Measurements from ENCODE around the gene MELTF.

The MELTF gene

DNA sequence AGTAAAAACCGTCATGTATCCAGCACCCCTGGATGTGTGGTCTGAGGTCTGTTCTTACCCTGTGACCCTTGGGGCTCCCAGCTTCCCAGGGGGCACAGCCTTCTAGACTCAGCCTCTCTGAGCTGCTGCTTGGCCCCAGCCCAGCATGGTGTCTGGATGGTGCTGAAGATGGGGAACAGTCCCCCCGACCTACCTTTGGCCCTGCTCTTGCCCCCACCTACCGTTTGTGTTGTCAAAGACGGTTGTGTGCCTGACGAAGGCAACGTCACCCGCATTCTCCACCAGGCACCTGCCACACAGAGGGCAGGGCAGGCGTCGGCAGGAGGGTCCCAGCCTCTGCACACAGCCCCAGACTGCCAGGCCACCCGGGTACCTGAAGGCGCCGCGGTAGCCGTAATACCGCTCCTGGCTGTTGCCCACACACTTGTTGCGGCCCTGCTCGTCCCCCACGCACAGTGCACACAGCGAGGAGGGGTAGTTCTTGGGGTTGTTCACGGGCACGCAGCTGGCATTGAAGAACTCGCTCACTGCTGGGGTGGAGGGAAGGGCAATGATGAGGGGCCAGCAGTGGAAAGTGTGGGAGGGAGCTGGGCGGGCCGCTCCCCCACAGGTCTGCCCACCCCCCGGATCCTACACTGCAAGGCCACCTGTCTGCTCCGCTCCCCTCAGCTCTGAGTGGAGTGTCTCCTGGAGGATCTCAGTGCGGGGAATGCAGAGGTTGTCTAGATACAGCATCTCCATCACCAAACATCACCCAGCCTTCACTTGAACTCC, 21.0 kb downstream of the MELTF start:
- no peak for DNase-seq

- DNase-seq: no peak
Observed at GRCh38 chr3:197007953-197008352, 21.7 kb downstream of the MELTF start.

DNA sequence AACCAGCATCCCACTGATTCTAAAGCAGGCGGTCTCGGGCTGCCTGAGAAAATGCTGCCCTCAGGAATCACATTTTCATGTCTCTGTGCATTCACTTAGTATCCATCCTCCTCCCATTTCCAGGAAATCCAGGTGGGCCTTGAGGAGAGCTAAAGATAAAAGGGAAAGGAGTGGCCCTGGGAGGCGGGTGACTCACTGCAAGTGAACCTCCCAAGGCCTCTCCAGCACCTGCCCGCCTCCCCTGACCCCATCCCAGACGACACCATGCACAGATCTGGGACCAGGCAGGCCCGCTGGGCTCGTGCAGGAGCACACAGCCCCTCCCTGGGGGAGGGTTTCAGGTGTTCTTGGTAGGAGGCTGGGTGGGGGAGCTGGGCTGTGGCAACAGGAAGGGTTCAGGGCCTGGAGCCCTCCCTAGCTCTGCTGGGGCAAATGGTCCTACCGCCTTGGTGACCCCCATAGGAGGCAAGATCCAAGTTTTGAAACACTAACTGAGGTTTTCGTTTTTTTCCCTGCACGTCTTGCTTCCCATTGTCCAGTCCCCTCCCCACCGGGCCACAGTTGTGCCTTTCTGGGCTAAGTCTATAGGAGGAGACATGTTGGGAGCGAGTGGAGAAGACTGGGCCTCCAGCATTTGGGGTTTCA, 22.2 kb downstream of the MELTF start:
- DNase-seq: no peak

- DNase-seq: no peak
Observed at GRCh38 chr3:197006860-197007259, 22.8 kb downstream of the MELTF start.

- no peak for DNase-seq
Observed at GRCh38 chr3:197006446-197006845, 23.2 kb downstream of the MELTF start.

- no peak for DNase-seq
Observed at GRCh38 chr3:197003461-197004385, 25.9 kb downstream of the MELTF start.

GRCh38 chr3:197002701-197003454, 26.7 kb downstream of the MELTF start:
- no peak for DNase-seq

DNA sequence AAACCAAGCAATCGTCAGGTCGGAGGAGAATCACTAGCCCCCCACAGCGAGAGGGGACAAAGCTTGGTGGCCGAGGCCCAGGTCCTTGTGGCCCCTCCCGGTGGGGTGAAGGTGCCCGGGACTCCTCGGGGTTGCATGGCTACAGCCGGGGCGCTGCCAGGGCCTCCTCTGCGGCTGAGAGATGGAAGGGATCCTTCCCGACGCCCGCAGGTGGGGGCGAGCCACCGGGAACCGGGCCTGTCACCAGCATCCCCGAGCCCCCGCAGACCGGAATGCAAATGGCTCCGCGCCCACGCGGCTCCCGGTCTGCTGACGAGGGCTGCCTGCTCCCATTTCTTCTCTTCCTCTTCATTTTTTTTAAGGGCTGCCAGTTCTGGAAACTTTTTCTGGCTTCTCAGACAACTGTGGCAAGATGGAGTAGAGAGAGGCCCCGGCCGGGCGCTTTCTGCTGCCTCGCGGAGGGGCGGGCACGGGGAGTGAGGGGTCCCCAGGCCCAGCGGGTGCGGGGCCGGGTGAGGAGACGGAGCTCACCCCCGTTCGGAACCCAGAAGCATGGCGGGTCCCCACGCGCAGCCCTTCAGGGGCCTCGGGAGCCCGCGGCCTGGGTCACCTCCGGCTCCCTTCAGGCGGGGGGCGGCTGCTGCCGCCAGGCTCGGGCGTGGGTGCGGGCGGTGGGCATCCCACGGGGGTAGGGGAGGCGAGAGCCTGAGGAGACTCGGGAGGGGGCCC, 27.5 kb downstream of the MELTF start:
- no peak for DNase-seq

DNA sequence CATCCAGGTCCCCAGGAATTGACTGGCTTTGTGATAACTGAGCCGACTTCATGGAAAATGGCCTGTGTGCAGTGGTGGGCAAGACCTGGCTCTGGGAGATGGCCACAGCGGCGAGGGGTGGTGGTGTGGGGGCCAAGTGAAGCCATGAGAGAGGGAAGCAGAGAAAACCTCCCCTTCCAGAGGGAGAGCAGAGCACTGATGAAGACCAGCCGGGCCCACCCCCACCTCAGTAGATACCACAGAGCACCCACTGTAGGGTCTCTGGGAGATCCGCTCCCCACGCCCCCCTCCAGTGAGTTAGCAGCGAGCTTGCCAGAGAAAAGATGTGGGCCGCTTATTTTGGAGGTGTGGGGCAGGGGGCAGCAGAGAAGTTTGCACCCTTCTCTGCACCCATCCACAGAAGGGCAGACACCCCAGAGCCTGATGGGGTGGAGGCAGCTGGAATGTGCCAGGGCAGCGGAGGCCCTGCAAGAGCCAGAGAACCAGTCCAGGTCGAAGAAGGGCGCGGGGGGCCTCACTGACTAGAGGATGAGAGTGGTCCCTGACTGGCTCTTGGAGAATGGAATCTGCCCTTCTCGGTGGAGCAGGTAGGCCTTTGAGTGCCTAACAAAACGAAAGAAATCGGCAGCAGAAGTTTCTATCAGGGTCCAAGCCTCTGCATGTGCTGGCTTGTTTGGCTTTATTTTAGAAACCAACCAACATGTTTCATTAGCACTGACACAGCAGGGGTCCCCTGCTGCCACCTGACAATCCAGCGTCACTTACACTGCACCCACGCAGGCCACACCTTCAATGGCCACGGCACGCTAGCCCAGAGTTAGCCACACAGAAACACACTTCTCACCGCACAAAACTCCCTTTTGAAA, 28.3 kb downstream of the MELTF start:
- DNase-seq: no peak

- DNase-seq: no peak
Observed at GRCh38 chr3:197000211-197000610, 29.4 kb downstream of the MELTF start.

DNA sequence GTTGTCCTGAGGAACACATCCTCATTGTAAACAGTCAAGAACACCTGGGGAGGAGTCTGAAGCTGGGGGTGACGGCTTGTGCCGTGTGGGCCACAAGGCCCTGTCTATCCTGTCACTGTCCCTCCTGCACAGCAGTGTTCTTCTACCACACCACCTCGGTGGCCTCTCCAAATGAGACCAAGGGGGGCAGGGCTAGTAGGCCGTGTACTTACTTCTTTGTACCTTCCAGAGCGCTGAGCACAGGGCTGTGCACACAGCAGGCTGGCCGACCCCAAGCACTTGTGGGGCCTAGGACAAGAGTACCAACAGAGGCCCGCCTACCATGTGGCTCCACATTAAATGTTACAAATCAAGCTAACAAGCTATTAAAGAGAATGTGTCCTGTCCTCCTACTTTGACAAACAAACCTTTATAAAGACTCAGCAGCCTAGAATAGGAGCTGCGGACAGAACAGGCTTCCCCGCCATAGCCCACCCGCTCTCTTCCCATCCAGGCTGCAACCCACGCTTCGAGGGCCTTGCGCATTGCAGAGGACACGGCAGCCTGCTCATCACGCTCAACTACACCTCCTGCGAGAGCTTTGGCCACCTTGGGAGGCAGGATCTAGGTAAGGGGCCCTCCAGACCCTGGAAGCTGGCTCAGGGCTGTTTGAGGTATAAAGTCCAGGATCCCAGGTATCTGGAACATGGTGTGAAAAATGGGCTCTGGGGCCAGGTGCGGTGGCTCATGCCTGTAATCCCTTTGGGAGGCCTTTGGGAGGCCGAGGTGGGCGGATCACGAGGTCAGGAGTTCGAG, 30.5 kb downstream of the MELTF start:
- DNase-seq: no peak

GRCh38 chr3:196997311-196997710, 32.3 kb downstream of the MELTF start:
- no peak for DNase-seq

DNA sequence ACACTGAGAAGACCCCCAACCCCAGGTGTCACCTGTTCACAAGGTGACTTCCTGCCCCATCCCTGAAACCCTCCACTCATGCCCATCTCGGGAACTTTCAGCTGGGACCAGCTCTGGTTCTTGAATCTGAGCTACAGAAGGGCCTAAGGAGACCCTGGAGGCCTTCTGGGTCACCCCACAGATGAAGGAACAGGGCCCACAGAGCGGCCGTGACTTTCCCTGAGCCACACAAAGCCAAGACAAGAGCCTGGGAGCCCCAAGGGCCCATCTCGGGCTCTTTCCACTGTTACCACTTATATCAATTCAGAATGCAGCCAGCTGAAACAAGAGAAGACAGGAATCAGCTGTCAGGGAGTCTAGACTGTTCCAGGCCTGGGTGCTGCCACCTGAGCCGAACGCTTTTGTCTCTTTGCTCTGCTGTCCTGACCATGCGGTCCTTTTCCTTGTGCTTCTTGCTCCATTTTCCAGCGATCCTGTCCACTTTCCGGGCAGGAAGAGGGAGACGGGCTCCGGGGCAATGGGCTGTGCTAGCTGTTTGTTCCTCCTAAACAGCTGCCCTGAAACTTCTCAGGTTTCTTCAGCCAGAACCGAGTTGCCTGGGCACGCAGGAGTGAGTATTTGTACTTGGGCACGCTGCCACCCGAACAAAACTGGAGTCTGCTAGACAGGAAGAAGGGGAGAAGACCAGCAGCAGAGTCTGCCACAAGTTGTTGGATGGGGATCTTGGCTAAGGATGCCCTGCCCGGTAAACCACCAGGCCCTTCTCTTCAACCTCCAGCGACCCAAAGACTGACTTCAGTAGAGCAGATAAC, 33.0 kb downstream of the MELTF start:
- no peak for DNase-seq

DNA sequence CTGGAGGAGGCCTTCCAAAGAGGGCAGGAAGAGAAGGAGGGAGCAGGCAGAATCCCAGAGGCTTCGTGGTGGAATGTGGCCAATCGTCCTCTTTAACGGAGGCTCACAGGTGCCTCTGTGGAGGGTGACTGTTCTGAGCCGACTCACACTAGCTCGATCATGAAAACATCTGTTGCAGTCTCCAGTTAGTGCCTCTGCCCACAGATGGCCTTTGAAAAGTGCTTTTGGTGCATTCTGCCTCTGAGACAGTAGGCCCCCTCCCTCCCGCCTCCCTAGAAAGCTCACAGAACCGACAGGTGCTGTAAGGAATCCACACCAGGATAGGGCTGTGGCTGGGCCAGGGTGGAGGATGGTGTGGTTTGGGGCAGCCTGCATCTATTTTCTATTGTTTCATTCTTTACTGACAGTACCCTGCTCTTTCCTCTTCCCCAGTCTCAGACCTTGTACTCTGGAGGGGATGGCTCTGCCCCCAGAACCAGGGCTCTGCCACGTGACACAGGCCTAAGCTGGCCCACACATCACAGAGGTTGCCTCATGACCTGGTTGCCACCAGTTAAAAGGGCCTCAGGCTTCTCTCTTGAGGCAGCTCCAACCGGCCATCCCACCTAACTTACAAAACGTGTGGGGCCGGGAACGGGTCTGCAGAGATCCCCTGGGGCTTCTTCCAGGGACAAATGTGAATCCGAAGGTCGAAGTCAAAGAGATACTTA, 33.8 kb downstream of the MELTF start:
- no peak for DNase-seq

GRCh38 chr3:196995027-196995426, 34.6 kb downstream of the MELTF start:
- DNase-seq: no peak

GRCh38 chr3:196994056-196994455, 35.6 kb downstream of the MELTF start:
- no peak for DNase-seq

GRCh38 chr3:196992461-196993065, 37.1 kb downstream of the MELTF start:
- DNase-seq: no peak

All from NCI-H1105 (cell line).